ENCODE results near the gene PRPF39.

The PRPF39 gene

DNA sequence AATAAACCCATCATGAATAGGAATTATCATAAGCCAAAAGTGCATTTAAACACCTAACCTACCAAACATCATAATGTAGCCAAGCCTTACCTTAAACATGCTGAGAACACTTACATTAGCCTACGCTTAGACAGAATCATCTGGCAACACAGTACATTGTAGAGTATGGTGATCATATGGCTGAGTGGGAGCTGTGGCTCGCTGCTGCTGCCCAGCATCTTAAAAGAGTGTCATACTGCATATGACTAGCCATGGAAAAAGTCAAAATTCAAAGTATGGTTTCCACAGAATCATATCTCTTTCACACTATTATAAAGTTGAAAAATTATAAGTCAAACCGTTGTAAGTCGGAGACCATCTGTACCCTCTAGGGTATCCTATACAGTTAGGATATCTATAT is 32.0 kb upstream of the PRPF39 start:
- Histone ChIP-seq H3K27me3 (replicated peaks; ENCODE audit: insufficient read depth, low read length) (no peaks in the 10 kb centered on the region), H3K4me1 (ENCODE audit: low read length) (no peaks in the 10 kb centered on the region), H3K79me2 (ENCODE audit: low read length) (no peaks in the 10 kb centered on the region), H4K20me1 (ENCODE audit: insufficient read depth, low read length) (no peaks in the 10 kb centered on the region), H3K4me2 (ENCODE audit: low read depth, low read length) (no peak overlapping the region), H2AFZ (ENCODE audit: low read length) (no peak overlapping the region), H3F3A (ENCODE audit: insufficient read depth, low read length) (no peaks in the 10 kb centered on the region), H3K9me2 (replicated peaks; ENCODE audit: insufficient read depth, low read length) (no peaks in the 10 kb centered on the region), H3K9ac (ENCODE audit: low read length) (no peak overlapping the region), H3K9me3 (replicated peaks; ENCODE audit: insufficient read depth, low read length) (no peaks in the 10 kb centered on the region), H3K4me3 (ENCODE audit: low read length) (no peak overlapping the region), H3K27ac (ENCODE audit: low read length) (no peak overlapping the region), H3K36me3 (replicated peaks; ENCODE audit: insufficient read depth, low read length) (no peaks in the 10 kb centered on the region)
- DNase-seq: no peak
- no peak for TF ChIP-seq EZH2 (optimal IDR thresholded peaks at IDR 0.05; ENCODE audit: low read depth, low read length)
- TF ChIP-seq, protein P1, sequence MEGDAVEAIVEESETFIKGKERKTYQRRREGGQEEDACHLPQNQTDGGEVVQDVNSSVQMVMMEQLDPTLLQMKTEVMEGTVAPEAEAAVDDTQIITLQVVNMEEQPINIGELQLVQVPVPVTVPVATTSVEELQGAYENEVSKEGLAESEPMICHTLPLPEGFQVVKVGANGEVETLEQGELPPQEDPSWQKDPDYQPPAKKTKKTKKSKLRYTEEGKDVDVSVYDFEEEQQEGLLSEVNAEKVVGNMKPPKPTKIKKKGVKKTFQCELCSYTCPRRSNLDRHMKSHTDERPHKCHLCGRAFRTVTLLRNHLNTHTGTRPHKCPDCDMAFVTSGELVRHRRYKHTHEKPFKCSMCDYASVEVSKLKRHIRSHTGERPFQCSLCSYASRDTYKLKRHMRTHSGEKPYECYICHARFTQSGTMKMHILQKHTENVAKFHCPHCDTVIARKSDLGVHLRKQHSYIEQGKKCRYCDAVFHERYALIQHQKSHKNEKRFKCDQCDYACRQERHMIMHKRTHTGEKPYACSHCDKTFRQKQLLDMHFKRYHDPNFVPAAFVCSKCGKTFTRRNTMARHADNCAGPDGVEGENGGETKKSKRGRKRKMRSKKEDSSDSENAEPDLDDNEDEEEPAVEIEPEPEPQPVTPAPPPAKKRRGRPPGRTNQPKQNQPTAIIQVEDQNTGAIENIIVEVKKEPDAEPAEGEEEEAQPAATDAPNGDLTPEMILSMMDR (IDR thresholded peaks at IDR 0.05; ENCODE audit: low read length): no peak
- no peak for TF ChIP-seq EZH2phosphoT487 (IDR thresholded peaks at IDR 0.05; ENCODE audit: low read length)

DNA sequence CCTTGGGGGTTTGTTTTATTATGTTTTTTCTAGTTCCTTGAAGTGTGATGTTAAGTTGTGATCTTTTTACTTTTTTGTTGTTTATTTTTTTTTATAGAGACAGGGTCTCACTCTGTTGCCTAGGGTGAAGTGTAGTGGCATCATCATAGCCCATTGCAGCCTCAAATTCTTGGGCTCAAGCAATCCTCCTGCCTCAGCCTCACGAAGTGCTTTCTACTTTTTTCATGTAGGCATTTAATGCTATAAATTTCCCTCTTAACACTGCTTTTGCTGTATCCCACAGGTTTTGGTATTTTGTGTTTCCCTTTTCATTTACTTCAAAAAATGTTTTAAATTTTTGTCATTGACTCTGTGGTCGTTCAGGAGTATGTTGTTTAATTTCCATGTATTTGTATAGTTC is 26.6 kb upstream of the PRPF39 start:
- no peaks in the 10 kb centered on the region for H3K79me2 ChIP-seq (ENCODE audit: low read length)
- no peaks in the 10 kb centered on the region for H3K27me3 ChIP-seq (replicated peaks; ENCODE audit: insufficient read depth, low read length)
- no peaks in the 10 kb centered on the region for H3K4me1 ChIP-seq (ENCODE audit: low read length)
- no peak for DNase-seq
- H3K9ac ChIP-seq (ENCODE audit: low read length): no peak overlapping the region
- H3K4me3 ChIP-seq (ENCODE audit: low read length): no peak overlapping the region
- no peak overlapping the region for H3K27ac ChIP-seq (ENCODE audit: low read length)
- no peaks in the 10 kb centered on the region for H3K9me2 ChIP-seq (replicated peaks; ENCODE audit: insufficient read depth, low read length)
- H4K20me1 ChIP-seq (ENCODE audit: insufficient read depth, low read length): no peaks in the 10 kb centered on the region
- no peak overlapping the region for H2AFZ ChIP-seq (ENCODE audit: low read length)
- H3K4me2 ChIP-seq (ENCODE audit: low read depth, low read length): no peak overlapping the region
- H3K9me3 ChIP-seq (replicated peaks; ENCODE audit: insufficient read depth, low read length): no peaks in the 10 kb centered on the region
- H3F3A ChIP-seq (ENCODE audit: insufficient read depth, low read length): no peaks in the 10 kb centered on the region
- TF ChIP-seq EZH2phosphoT487 (IDR thresholded peaks at IDR 0.05; ENCODE audit: low read length) (no peak), EZH2 (optimal IDR thresholded peaks at IDR 0.05; ENCODE audit: low read depth, low read length) (no peak)
- TF ChIP-seq, protein P1 (IDR thresholded peaks at IDR 0.05; ENCODE audit: low read length): no peak
- H3K36me3 ChIP-seq (replicated peaks; ENCODE audit: insufficient read depth, low read length): no peaks in the 10 kb centered on the region

DNA sequence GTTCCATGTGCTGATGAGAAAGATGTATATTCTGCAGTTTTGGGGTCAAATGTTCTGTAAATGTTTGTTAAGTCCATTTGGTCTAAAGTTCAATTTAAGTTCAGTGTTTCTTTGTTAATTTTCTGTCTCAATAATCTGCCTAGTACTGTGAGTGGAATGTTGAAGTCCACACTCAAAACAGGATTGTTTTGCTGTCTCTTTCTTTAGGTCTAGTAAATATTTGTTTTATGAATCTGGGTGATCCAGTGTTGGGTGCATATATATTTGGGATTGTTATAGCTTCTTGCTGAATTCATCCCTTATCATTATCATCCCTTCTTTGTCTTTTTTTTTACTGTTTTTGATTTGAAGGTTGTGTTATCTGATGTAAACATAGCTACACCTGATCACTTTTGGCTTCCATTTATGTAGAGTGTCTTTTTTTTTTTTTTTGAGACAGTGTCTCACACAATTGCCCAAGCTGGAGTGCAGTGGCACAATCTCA is 26.0 kb upstream of the PRPF39 start:
- TF ChIP-seq EZH2phosphoT487 (IDR thresholded peaks at IDR 0.05; ENCODE audit: low read length) (no peak), EZH2 (optimal IDR thresholded peaks at IDR 0.05; ENCODE audit: low read depth, low read length) (no peak)
- TF ChIP-seq, protein P1 (IDR thresholded peaks at IDR 0.05; ENCODE audit: low read length): no peak
- no peak overlapping the region for H3K4me2 ChIP-seq (ENCODE audit: low read depth, low read length)
- H3K27ac ChIP-seq (ENCODE audit: low read length): no peak overlapping the region

More for the DNA sequence above, 26.0 kb upstream of the PRPF39 start:
- H3K36me3 ChIP-seq (replicated peaks; ENCODE audit: insufficient read depth, low read length): no peaks in the 10 kb centered on the region
- H3K9me2 ChIP-seq (replicated peaks; ENCODE audit: insufficient read depth, low read length): no peaks in the 10 kb centered on the region
- no peaks in the 10 kb centered on the region for H3F3A ChIP-seq (ENCODE audit: insufficient read depth, low read length)
- no peaks in the 10 kb centered on the region for H3K27me3 ChIP-seq (replicated peaks; ENCODE audit: insufficient read depth, low read length)
- H3K4me1 ChIP-seq (ENCODE audit: low read length): no peaks in the 10 kb centered on the region
- DNase-seq: no peak
- H3K9ac ChIP-seq (ENCODE audit: low read length): no peak overlapping the region
- H3K79me2 ChIP-seq (ENCODE audit: low read length): no peaks in the 10 kb centered on the region
- H4K20me1 ChIP-seq (ENCODE audit: insufficient read depth, low read length): no peaks in the 10 kb centered on the region
- H2AFZ ChIP-seq (ENCODE audit: low read length): no peak overlapping the region
- H3K4me3 ChIP-seq (ENCODE audit: low read length): no peak overlapping the region
- H3K9me3 ChIP-seq (replicated peaks; ENCODE audit: insufficient read depth, low read length): no peaks in the 10 kb centered on the region
